Medulla oblongata (tissue), 1 donor: ENCODE measurements around the gene PRR3.
"Not testable (repeated sequence)": the region's sequence is repeated elsewhere in the genome, so short reads cannot be mapped to it uniquely, and the experiment has no call there.

Experiments used
- DNase-seq: peaks from one replicate; pipeline ENCODE4 v3.0.0-alpha.2; 2015; ENCODE audit errors: extremely low spot score

PRR3 gene

DNA sequence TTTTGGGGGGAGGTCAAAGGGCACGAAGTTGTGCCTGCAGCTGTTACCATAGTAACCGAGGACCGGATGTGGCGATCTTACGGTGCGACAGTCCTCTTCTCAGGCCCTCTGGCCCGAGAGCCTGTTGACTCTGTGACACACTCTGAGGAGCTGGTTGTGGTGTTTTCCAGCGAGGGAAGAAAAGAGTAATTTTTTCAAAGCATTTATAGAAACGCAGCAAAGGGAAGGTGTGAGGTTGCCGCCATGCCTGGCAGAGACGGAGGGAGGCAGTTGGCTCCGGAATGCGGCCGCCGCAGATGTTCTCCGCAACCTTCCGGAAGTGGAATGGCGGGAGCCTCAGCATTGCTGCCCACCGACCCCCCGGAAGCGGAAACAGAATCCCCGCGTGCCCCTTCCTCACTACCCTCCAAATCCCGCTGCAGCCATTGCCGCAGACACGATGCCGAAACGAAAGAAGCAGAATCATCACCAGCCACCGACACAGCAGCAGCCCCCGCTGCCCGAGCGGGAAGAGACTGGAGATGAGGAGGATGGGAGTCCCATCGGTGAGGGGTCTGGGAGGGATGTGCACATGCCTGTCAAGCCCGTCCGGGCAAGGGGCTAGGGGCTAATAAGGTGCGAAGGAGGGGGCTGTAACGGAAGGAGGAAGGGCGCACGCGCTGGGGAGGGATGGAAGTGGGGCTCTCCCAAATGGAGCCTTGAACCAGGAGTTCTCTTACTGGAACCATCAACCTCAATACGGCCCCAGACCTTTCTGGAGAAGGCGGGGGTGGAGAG lies at the start of gene PRR3:
Gene PRR3, plus strand, starts transcription at position 390 of the 777 bp plus-strand sequence. Its CDS starts 50 bp downstream, at position 440.
- DNase-seq: peak; percentile 96

GRCh38 chr6:30507849-30508827 lies 49.0 kb upstream of the PRR3 start:
- DNase-seq: peak; percentile 35

GRCh38 chr6:30508890-30509736 lies 48.0 kb upstream of the PRR3 start:
- DNase-seq: peak; percentile 51

DNA sequence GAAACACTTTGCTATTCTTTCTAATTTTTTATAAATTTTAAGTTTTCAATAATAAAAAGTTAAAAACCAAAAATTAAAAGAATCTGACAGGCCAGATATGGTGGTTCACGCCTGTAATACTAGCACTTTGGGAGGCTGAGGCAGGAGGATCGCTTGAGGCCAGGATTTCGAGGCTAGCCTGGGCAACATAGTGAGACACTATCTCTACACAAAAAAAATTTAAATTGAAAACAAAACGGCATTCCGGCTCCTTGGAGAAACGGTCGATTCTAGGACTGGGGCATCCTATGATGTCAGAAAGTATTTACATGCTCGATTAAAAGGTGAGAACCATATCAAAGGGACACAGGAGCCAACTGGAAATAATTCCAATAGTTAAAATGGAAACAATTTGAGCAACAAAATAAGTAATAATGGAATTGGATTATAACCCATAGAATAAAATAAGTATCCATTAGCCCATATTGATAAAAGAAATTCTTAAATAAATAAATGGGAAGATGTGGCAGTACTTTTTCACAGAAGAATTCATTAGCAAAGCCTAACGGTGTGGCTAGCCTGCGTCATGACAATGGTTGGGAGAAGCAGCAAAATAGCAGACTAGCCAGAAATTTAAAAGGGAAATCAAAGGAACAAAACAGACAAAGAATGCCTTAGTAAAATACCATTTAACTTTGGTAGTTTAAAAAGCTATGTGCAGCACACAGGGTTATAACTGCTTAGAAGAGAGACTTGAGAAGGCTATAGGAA lies 46.5 kb upstream of the PRR3 start:
- no peak for DNase-seq

DNA sequence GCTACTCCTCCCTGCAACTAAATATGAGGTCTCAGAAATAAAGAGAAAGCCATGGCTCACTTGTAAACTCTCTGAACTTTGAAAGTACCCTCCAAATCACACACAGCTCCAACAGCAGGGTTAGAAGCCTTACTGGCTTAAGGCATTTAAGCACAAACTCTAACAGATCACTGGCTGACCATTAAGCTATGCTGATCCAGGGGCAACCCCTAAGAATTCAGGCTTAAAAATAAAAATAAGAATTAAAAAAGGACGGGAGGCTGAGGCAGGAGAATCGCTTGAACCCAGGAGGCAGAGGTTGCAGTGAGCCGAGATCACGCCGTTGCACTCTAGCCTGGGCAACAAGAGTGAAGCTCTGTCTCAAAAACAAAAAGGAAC lies 45.9 kb upstream of the PRR3 start:
- no peak for DNase-seq

GRCh38 chr6:30513451-30513850 lies 43.6 kb upstream of the PRR3 start:
- no peak for DNase-seq

GRCh38 chr6:30515106-30515505 lies 42.0 kb upstream of the PRR3 start:
- no peak for DNase-seq

DNA sequence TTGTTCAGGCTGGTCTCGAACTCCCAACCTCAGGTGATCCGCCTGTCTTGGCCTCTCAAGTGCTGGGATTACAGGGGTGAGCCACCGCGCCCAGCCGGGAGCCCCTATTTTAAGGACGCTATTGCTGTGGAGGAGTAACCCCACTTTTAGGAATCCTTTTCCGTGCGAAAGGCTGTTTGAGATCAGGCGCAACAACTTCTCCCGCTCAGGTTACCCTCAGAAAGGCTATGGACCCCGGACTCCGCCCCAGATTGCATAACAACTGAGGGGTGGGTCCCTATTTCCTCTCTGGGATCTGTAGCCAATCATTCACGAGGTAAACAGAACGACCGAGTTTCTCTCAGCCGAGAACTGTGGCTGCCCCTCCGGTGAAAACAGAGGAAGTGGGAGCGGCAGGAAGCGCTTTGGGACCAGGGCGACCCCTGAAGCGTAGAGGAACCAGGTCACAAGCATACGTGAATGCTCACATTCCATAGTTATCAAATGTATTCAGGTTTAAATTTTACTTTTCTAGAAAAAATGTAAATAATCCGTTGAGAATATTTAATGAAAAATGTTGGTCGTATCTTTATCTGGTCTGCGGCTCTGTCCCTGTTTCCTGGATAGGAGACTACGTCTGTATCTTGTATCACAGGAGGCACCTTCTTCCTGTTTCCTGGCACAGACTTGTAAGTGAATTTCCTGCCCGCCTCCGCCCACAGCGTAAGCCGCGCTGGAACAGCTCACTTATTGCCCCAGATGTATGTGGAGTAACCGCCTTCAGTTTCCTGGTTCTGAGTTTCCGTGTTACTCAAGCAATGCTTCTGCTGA lies 40.9 kb upstream of the PRR3 start:
- DNase-seq: peak; percentile 86

- not testable (repeated sequence) for DNase-seq
Measured at GRCh38 chr6:30516754-30517076, 40.4 kb upstream of the PRR3 start.

DNA sequence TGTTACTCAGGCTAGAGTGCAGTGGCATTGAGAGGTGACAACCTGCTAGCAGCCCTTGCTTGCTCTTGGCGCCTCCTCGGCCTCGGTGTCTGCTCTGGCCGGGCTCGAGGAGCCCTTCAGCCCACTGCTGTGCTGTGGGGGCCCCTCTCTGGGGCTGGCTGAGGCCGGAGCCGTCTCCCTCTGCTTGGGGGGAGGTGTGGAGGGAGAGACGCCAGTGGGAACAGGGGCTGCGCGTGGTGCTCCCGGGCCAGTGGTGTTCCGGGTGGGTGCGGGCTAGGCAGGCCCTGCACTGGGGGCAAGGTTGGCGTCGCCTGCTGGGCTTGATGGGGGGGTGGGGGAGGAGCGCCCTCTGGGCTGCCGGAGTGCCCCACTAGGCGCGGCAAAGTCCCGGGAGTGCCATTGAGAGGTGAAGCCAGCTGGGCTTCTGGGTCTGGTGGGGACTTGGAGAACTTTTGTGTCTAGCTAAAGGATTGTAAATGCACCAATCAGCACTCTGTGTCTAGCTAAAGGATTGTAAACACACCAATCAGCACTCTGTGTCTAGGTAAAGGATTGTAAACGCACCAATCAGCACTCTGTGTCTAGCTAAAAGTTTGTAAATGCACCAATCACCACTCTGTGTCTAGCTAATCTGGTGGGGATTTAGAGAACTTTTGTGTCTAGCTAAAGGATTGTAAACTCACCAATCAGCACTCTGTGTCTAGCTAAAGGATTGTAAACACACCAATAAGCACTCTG lies 39.2 kb upstream of the PRR3 start:
- not testable (repeated sequence) for DNase-seq

DNA sequence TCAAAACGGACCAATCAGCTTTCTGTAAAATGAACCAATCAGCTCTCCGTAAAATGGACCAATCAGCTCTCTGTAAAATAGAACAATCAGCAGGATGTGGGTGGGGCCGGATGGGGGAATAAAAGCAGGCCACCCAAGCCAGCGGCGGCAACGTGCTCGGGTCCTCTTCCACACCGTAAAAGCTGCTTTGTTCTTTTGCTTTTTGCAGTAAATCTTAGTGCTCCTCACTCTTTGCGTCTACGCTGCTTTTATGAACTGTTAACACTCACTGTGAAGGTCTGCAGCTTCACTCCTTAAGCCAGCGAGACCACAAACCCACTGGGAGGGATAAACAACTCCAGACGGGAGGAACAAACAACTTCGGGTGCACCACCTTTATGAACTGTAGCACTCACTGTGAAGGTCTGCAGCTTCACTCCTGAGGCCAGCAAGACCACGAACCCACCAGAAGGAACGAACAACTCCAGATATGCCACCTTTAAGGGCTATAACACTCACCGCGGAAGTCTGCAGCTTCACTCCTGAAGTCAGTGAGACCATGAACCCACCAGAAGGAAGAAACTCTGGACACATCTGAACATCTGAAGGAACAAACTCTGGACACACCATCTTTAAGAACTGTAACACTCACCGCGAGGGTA lies 38.5 kb upstream of the PRR3 start:
- not testable (repeated sequence) for DNase-seq

GRCh38 chr6:30520522-30520921 lies 36.6 kb upstream of the PRR3 start:
- no peak for DNase-seq

GRCh38 chr6:30521082-30521481 lies 36.0 kb upstream of the PRR3 start:
- not testable (repeated sequence) for DNase-seq

- DNase-seq: not testable (repeated sequence)
Measured at GRCh38 chr6:30521952-30522351, 35.1 kb upstream of the PRR3 start.

DNA sequence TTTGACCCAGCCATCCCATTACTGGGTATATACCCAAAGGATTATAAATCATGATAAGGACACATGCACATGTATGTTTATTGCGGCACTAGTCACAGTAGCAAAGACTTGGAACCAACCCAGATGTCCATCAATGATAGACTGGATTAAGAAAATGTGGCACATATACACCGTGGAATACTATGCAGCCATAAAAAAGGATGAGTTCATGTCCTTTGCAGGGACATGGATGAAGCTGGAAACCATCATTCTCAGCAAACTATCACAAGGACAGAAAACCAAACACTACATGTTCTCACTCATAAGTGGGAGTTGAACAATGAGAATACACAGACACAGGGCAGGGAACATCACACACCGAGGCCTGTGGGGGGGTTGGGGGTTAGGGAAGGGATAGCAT lies 30.7 kb upstream of the PRR3 start:
- not testable (repeated sequence) for DNase-seq

DNA sequence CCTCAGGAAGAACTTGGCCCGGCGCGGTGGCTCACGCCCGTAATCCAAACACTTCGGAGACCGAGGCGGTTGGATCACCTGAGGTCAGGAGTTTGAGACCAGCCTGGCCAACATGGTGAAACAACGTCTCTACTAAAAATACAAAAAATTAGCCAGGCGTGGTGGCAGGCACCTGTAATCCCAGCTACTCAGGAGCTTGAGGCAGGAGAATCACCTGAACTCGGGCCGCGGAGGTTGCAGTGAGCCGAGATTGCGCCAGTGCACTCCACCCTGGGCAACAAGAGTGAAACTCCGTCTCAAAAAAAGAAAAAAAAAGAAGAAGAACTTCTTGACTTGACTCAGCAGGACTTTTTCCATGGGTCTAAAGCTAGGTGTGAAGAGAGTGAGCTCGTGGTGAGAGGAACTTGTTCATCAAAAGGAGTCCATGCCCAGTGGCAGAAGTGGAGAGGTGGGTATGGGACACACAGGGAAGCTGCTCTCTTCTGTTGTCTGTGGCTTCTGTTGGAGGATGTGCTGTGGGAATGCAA lies 27.7 kb upstream of the PRR3 start:
- peak; percentile 33 for DNase-seq

- no peak for DNase-seq
Measured at GRCh38 chr6:30530014-30530413, 27.1 kb upstream of the PRR3 start.

GRCh38 chr6:30533460-30534294 lies 23.4 kb upstream of the PRR3 start:
- DNase-seq: no peak
